Heart left ventricle (tissue), 16 donors: ENCODE results near the gene VPS37B. TPM values are rescaled to one million over a fixed set of nuclear protein-coding genes. Genes with fewer than 3 reads are reported as not detected.

Source experiments
- ATAC-seq, 4 donors: fragments of 200-7000 bp; cut with Tn5 transposase; one replicate each; pipeline ENCODE4 v1.9.1; 2020 to 2022; ENCODE audit warnings: moderate library complexity in 4 of 4, mild to moderate bottlenecking in 3 of 4, moderate number of reproducible peaks in 1 of 4
- DNase-seq, 5 donors: peaks; one replicate each; pipeline ENCODE4 v3.0.0-alpha.2; 2020
- H3K27ac ChIP-seq, 12 donors: fragments of 200-600 bp; sonication (generic) in 4 of 12; one replicate each; pipeline versions ENCODE4 v1.5.0 to v1.8.0; 2016 to 2022; ENCODE audit warnings: mild to moderate bottlenecking in 2 of 12
- H3K27me3 ChIP-seq, 9 donors: fragments of 200-600 bp; sonication (generic) in 2 of 9; one replicate each; pipeline versions ENCODE4 v1.5.1 to v1.8.0; 2016 to 2022; ENCODE audit warnings: mild to moderate bottlenecking in 3 of 9
- H3K36me3 ChIP-seq, 9 donors: fragments of 200-600 bp; sonication (generic) in 2 of 9; one replicate each; pipeline versions ENCODE4 v1.5.0 to v1.8.0; 2018 to 2022; ENCODE audit warnings: mild to moderate bottlenecking in 2 of 9
- H3K4me1 ChIP-seq, 12 donors: fragments of 200-600 bp; sonication (generic) in 4 of 12; one replicate each; pipeline versions ENCODE4 v1.5.0 to v1.8.0; 2016 to 2022; ENCODE audit warnings: mild to moderate bottlenecking in 3 of 12
- H3K4me3 ChIP-seq, 12 donors: fragments of 200-600 bp; sonication (generic) in 4 of 12; one replicate each; pipeline versions ENCODE4 v1.5.0 to v1.8.0; 2017 to 2022; ENCODE audit warnings: mild to moderate bottlenecking in 9 of 12, moderate library complexity in 4 of 12
- H3K9me3 ChIP-seq, 12 donors: fragments of 200-600 bp; sonication (generic) in 4 of 12; one replicate each; pipeline versions ENCODE4 v1.5.0 to v1.8.0; 2016 to 2022; ENCODE audit warnings: mild to moderate bottlenecking in 1 of 12
- POLR2A ChIP-seq, 2 donors: fragments of 450-650 bp; IDR thresholded peaks; one replicate each; pipeline ENCODE4 v1.6.1; 2017; ENCODE audit warnings: antibody characterized with exemption in 2 of 2, mild to moderate bottlenecking in 2 of 2, moderate library complexity in 2 of 2
- WGBS, 4 donors: extraction: QIAGEN DNeasy Blood & Tissue Kit in 2 of 4; methylation state at CpG; one replicate each; pipeline versions ENCODE4 v1.1.5 to v1.1.7; 2013 to 2018; 5-methylcytosine and 5-hydroxymethylcytosine counted together
- intact Hi-C, 10 donors: fragments of 100-400 bp; cut with DNase I; formaldehyde crosslinking; loops; one replicate each; pipeline versions ENCODE4 v1.11.1 to v1.14.2; 2022
- polyA plus RNA-seq, 2 donors: library from polyadenylated mRNA; stranded (reverse); fragments of 200-250 nt; gene quantifications; one replicate each; pipeline ENCODE4 v1.2.3, GENCODE V29; 2013
- total RNA-seq, 9 donors: library from RNA; depleted of rRNA in 2 of 9; stranded (reverse); fragments of >200 nt in 2 of 9; fragmentation: NEBNext Ultra II Directional in 3 of 9; extraction: Animal tissue kit (Norgen Biotek cat#: 25700) in 3 of 9; gene quantifications; one replicate each; pipeline versions ENCODE4 v1.1.0 to v1.2.4, GENCODE V29; 2016 to 2023
- TF ChIP-seq, protein P1 (sequence below), 12 donors: fragments of 200-600 bp; sonication (generic) in 4 of 12; IDR thresholded peaks; one replicate each; pipeline versions ENCODE4 v1.5.0 to v1.8.0; 2018 to 2022; ENCODE audit warnings: antibody characterized with exemption in 12 of 12, mild to moderate bottlenecking in 5 of 12
- donor health status: ischemic (EF 13 %, LVEDD 7.1; RV severe dilation, severe dysfunction).
- donor health status: healthy with polysubstance abuse.
- donor health status: DM: no; HTN: yes; CAD: no.
- donor health status: DM: no; HTN: no; CAD: no.
- donor health status: ischemic (EF 25% LVEDD 6.9; RV normal size, moderate dysfunction).
- donor health status: ischemic (EF 25% LVEDD 5.7; RV mildly dilated, moderate dysfunction).
- donor health status: healthy.
- donor health status: DM: yes; HTN: yes; CAD: no.
- donor health status: ischemic (EF 35%, LVEDD 5.7; RV mildly dilated, moderate dysfunction).
- donor health status: nonischemic (EF 11% LVEDD 7.7; RV severe dilation, severe dysfunction).
- donor health status: DM: yes; HTN: yes; CAD: no.
- donor health status: PGD.
- donor health status: ischemic (EF 29% LVEDD 5.4; RV normal size, mild dysfunction).
- donor health status: nonischemic (EF 23%, LVEDD 6.1; RV moderate dilation, normal function).

The VPS37B gene
- total and polyA plus RNA-seq, 11 donors = 14.5 to 51.2 (median 21.7) TPM

- peaks cover 3 to 60% (median 36%) of the 10 kb centered on the region in 12 donors for H3K4me1 ChIP-seq
- no peak for ATAC-seq
- no peaks in the 10 kb centered on the region for H3K9me3 ChIP-seq
- DNase-seq = no peak
- H3K4me3 ChIP-seq = no peak overlapping the region
- no peak overlapping the region for H3K27ac ChIP-seq
- WGBS, 4 donors = 95 to 97% (median 95%) methylated on average over 5 of the region's 5 CpGs
- no peaks in the 10 kb centered on the region for H3K36me3 ChIP-seq
- peaks cover 0 to 8% (median 0%) of the 10 kb centered on the region in 9 donors for H3K27me3 ChIP-seq
- intact Hi-C loops = no loop called here
- TF ChIP-seq, protein P1, sequence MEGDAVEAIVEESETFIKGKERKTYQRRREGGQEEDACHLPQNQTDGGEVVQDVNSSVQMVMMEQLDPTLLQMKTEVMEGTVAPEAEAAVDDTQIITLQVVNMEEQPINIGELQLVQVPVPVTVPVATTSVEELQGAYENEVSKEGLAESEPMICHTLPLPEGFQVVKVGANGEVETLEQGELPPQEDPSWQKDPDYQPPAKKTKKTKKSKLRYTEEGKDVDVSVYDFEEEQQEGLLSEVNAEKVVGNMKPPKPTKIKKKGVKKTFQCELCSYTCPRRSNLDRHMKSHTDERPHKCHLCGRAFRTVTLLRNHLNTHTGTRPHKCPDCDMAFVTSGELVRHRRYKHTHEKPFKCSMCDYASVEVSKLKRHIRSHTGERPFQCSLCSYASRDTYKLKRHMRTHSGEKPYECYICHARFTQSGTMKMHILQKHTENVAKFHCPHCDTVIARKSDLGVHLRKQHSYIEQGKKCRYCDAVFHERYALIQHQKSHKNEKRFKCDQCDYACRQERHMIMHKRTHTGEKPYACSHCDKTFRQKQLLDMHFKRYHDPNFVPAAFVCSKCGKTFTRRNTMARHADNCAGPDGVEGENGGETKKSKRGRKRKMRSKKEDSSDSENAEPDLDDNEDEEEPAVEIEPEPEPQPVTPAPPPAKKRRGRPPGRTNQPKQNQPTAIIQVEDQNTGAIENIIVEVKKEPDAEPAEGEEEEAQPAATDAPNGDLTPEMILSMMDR (IDR thresholded peaks at IDR 0.05) = no peak
- TF ChIP-seq POLR2A (IDR thresholded peaks at IDR 0.05) = no peak
Observed at GRCh38 chr12:122838841-122839240, 57.1 kb downstream of the VPS37B start.

DNA sequence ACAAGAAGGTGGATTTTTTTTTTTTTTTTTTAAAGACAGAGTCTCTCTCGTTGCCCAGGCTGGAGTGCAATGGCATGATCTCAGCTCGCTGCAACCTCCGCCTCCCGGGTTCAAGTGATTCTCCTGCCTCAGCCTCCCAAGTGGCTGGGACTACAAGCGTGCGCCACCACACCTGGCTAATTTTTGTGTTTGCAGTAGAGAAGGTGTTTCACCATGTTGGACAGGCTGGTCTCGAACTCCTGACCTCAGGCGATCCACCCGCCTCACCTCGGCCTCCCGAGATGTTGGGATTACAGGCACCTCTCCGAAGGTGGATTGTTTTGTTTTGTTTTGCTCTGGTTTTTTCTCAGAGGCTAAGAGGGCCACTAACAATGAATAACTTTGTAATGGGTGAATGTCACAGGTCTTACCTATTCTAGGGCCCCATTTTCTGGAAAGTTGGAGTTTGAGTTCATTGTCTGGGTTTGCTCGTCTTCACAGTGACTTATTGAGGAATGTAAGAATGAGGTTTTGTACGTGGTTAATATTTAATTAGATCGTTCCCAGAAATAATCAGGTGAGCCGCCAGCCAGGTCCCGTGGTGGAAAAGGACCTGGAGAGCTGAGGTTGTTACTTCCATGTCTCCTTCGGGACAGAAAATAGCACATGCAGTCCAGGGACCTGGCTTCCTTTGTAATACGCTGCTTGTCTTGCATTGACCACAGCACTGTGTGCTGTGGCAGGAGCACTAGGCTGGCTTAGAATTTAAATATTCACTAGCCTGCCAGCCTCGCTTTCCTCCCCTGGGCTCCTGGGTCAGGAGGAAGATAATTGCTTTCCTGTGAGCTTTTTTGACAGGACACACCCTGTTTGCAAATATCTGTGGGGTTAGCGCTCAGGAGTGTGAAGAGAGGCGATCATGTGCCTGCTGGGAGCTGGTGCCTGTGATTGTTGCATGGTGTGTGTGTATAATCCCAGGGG is 58.3 kb downstream of the VPS37B start:
- ATAC-seq (no peak), DNase-seq (no peak)
- H3K27me3 ChIP-seq = peaks cover 0 to 8% (median 0%) of the 10 kb centered on the region in 9 donors
- H3K27ac ChIP-seq = no peak overlapping the region
- H3K4me3 ChIP-seq = peak overlapping the region in 4 of 12 donors; percentile 69 to 91 (median 75)
- TF ChIP-seq, protein P1 (IDR thresholded peaks at IDR 0.05) = no peak
- TF ChIP-seq POLR2A (IDR thresholded peaks at IDR 0.05) = no peak
- intact Hi-C loops = no loop called here
- no peaks in the 10 kb centered on the region for H3K9me3 ChIP-seq
- no peaks in the 10 kb centered on the region for H3K36me3 ChIP-seq
- H3K4me1 ChIP-seq = peaks cover 3 to 49% (median 25%) of the 10 kb centered on the region in 12 donors
- WGBS, 4 donors = 85 to 90% (median 86%) methylated on average over 22 of the region's 22 CpGs

DNA sequence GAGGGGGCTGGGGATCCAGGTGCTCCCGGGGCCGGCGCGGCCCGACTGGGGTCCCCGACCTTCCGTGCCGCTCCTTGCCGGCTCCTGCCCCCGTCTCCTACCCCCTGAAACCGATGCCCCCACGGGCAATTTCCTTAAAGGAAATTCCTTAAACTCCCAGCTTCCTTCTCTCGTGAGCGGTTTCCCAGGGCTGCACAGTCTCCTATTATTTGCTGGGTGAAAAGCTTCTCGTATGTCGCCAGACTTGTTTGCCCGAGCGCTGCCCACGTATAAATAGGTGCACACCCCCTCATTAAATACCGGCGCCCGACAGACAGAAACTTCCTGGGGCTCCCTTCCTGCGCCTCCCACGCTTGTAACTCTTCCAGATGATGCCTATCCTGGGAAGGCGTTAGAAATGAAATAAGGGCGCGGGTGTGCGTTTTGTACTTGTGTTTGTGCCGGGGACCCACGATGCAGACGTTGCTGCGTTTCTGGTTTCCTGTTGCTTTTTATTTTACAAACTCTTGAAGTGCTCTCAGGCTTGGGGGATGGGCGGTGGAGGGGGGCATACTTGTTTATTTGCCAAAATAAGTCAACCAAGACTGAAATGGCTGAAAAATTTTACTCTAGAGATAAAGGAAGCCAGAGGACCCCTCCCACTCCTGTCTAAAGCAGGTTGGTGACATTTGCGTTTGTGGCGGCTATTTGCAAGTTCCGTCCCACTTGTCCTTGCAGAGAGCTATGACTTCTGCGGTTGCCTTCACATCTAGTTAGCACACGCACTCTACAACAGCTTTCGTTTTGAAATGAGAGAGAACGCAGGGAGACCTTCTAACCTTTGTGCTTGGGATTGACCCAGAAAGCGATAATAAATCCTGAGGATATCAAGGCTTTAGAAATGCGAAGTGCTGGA is 59.6 kb downstream of the VPS37B start:
- Histone ChIP-seq H3K27me3 (peaks cover 0 to 8% (median 0%) of the 10 kb centered on the region in 9 donors), H3K27ac (peak overlapping the region; percentile 51 to 86 (median 76)), H3K9me3 (no peaks in the 10 kb centered on the region), H3K4me1 (peaks cover 3 to 40% (median 18%) of the 10 kb centered on the region in 12 donors), H3K36me3 (no peaks in the 10 kb centered on the region), H3K4me3 (peak overlapping the region; percentile 57 to 92 (median 73))
- ATAC-seq (peak; percentile 6 to 27 (median 18)), DNase-seq (no peak)
- TF ChIP-seq POLR2A (IDR thresholded peaks at IDR 0.05) = no peak
- TF ChIP-seq, protein P1 (IDR thresholded peaks at IDR 0.05) = no peak
- intact Hi-C loops = no loop called here
- WGBS, 4 donors = 1 to 2% (median 2%) methylated on average over 33 to 42 of the region's 42 CpGs
